GM12878 (cell line): ENCODE data around the gene KTN1. TPM values are rescaled to one million over a fixed set of nuclear protein-coding genes. Genes with fewer than 3 reads are reported as not detected.

Experiments
- ATAC-seq: fragments of 200-7000 bp; cut with Tn5 transposase; 3 replicates; pipeline ENCODE4 v1.9.1; 2020; ENCODE audit warnings: mild to moderate bottlenecking, moderate library complexity
- BruUV-seq: library from RNA; stranded (reverse); fragments of 400-500 nt; replicated peaks from 2 replicates; lab custom pipeline; 2021; lab: Mats Ljungman, UMichigan
- CTCF ChIA-PET: fragments of 300-600 bp; sonication (Branson Sonifier 250); formaldehyde crosslinking; extraction: SDS; loops from one replicate; lab custom pipeline; 2021; ENCODE audit warnings: inconsistent platforms; lab: Yijun Ruan, JAX
- POLR2A ChIA-PET: fragments of 350-600 bp; formaldehyde crosslinking; extraction: SDS; loops from one replicate; lab custom pipeline; 2021; ENCODE audit warnings: inconsistent platforms; lab: Charles Lee
- RAD21 ChIA-PET: fragments of 300-600 bp; sonication (Branson Sonifier 250); formaldehyde crosslinking; loops from one replicate; lab custom pipeline; 2023; ENCODE audit warnings: antibody characterized with exemption; ENCODE audit not compliant: unreplicated experiment; lab: Charles Lee
- SMC1A ChIA-PET: fragments of 300-600 bp; sonication (Branson Sonifier 250); formaldehyde crosslinking; loops from one replicate; lab custom pipeline; 2023; ENCODE audit not compliant: unreplicated experiment, uncharacterized antibody; lab: Charles Lee
- DNase-seq: peaks from one replicate; pipeline ENCODE4 v3.0.0-alpha.2; 2011; ENCODE audit warnings: low read depth, low spot score
- FAIRE-seq: peaks from 3 replicates; lab custom pipeline; 2011; peaks lifted over from hg19 to GRCh38; lab: Jason Lieb, UNC
- H2AFZ ChIP-seq: 2 replicates; pipeline ENCODE4 v1.6.0; 2011; ENCODE audit warnings: low read depth, low read length, control low read depth; ENCODE audit not compliant: control insufficient read depth
- H3K27ac ChIP-seq: 2 replicates; pipeline ENCODE4 v1.5.1; 2011; ENCODE audit warnings: control low read depth; ENCODE audit not compliant: control insufficient read depth, insufficient read depth
- H3K27me3 ChIP-seq, 2 experiments: replicated peaks in 1 of 2; 2 replicates each; pipeline versions ENCODE4 v1.6.0 to v1.6.1; 2011; ENCODE audit warnings: low read length in 1 of 2; ENCODE audit not compliant: control insufficient read depth in 2 of 2, insufficient read depth in 2 of 2
- H3K36me3 ChIP-seq, 2 experiments: 2 replicates each; pipeline ENCODE4 v1.5.1; 2011; ENCODE audit warnings: low read length in 1 of 2; ENCODE audit not compliant: control insufficient read depth in 2 of 2, insufficient read depth in 2 of 2
- H3K4me1 ChIP-seq: 2 replicates; pipeline ENCODE4 v1.6.1; 2011; ENCODE audit warnings: mild to moderate bottlenecking, low read length, moderate library complexity, mixed read lengths; ENCODE audit not compliant: control insufficient read depth, insufficient read depth
- H3K4me2 ChIP-seq: 2 replicates; pipeline ENCODE4 v1.6.0; 2011; ENCODE audit warnings: control low read depth; ENCODE audit not compliant: control insufficient read depth, insufficient read depth
- H3K4me3 ChIP-seq: fragments of 200-600 bp; sonication (generic); 2 replicates; pipeline ENCODE4 v1.5.1; 2016
- H3K79me2 ChIP-seq: 2 replicates; pipeline ENCODE4 v1.6.0; 2011; ENCODE audit warnings: low read length; ENCODE audit not compliant: control insufficient read depth, insufficient read depth
- H3K9ac ChIP-seq: 2 replicates; pipeline ENCODE4 v1.8.0; 2011; ENCODE audit warnings: low read length, control low read depth, mixed read lengths; ENCODE audit not compliant: control insufficient read depth, insufficient read depth
- H3K9me3 ChIP-seq: replicated peaks from 3 replicates; pipeline ENCODE4 v1.5.1; 2011; ENCODE audit warnings: mild to moderate bottlenecking, low read length; ENCODE audit not compliant: control insufficient read depth, insufficient read depth
- H4K20me1 ChIP-seq: 2 replicates; pipeline ENCODE4 v1.6.0; 2011; ENCODE audit not compliant: control insufficient read depth, insufficient read depth
- CBX5 ChIP-seq: sonication (generic); IDR thresholded peaks from 2 replicates; pipeline ENCODE4 v1.6.1; 2016; ENCODE audit warnings: low read depth, moderate library complexity, mild to moderate bottlenecking, inconsistent platforms
- E4F1 ChIP-seq: fragments of 450-650 bp; IDR thresholded peaks from 2 replicates; pipeline ENCODE4 v1.6.1; 2018; ENCODE audit warnings: borderline replicate concordance, mild to moderate bottlenecking; ENCODE audit not compliant: partially characterized antibody
- HDGF ChIP-seq: fragments of 450-650 bp; IDR thresholded peaks from 2 replicates; pipeline ENCODE4 v1.6.1; 2016; ENCODE audit warnings: antibody characterized with exemption
- JUND ChIP-seq: IDR thresholded peaks from 2 replicates; pipeline ENCODE4 v1.6.1; 2012; ENCODE audit warnings: low read depth, mild to moderate bottlenecking, low read length, improper control_type of control experiment, moderate library complexity
- KDM1A ChIP-seq: fragments of 200-600 bp; sonication (generic); IDR thresholded peaks from 2 replicates; pipeline ENCODE4 v1.6.1; 2016; ENCODE audit warnings: borderline replicate concordance
- MTA3 ChIP-seq: IDR thresholded peaks from 2 replicates; pipeline ENCODE4 v1.6.1; 2012; ENCODE audit warnings: low read length, inconsistent platforms, borderline replicate concordance
- NFYA ChIP-seq: IDR thresholded peaks from 2 replicates; pipeline ENCODE4 v1.6.1; 2011; ENCODE audit warnings: low read depth, mild to moderate bottlenecking, low read length, improper control_type of control experiment, borderline replicate concordance
- RELB ChIP-seq: fragments of 450-650 bp; IDR thresholded peaks from 2 replicates; pipeline ENCODE4 v1.6.1; 2017; ENCODE audit warnings: low read depth, mild to moderate bottlenecking, moderate library complexity
- WGBS: methylation state at CpG from one replicate; pipeline ENCODE4 v1.1.6; 2016; ENCODE audit warnings: low lambda C conversion rate; ENCODE audit not compliant: insufficient replicate concordance, insufficient coverage; ENCODE audit errors: missing lambda C conversion rate; 5-methylcytosine and 5-hydroxymethylcytosine counted together
- in situ Hi-C: fragments of 300-500 bp; cut with MboI; formaldehyde crosslinking; loops from 9 replicates; pipeline ENCODE4 v1.14.3; 2018; ENCODE audit warnings: mixed read lengths
- intact Hi-C: fragments of 100-400 bp; cut with micrococcal nuclease; formaldehyde crosslinking; loops from one replicate; pipeline ENCODE4 v1.14.2; 2022; ENCODE audit not compliant: unreplicated experiment
- polyA plus RNA-seq, 11 experiments: library from polyadenylated mRNA; depleted of rRNA in 4 of 11; unstranded in 6 of 11; stranded (reverse) in 5 of 11; fragments of >200 nt; fragmentation: Nextera tagmentation in 4 of 11; fragmentation: Illumina TruSeq in 1 of 11; extraction: Ambion mirVana in 4 of 11; extraction: Trizol in 1 of 11; gene quantifications; 1 replicate in 1 of 11; 2 replicates in 10 of 11; pipeline versions ENCODE4 v1.2.1 to v1.2.3, GENCODE V29; 2011 to 2016; ENCODE audit warnings: inconsistent platforms in 2 of 11, missing spikeins in 2 of 11, low read depth in 1 of 11
- total RNA-seq, 4 experiments: library from RNA; depleted of rRNA in 3 of 4; stranded (reverse); fragments of >200 nt in 3 of 4; fragmentation: Illumina TruSeq in 1 of 4; extraction: Trizol in 1 of 4; gene quantifications; 2 replicates each; pipeline versions ENCODE4 v1.2.1 to v1.2.3, GENCODE V29; 2013 to 2021

The KTN1 gene
- total and polyA plus RNA-seq, 10 of the 15 experiments (the other 5 are each of a cell fraction or from before 2014, with no cell fraction given), result 50.6 to 154 (median 84.2) TPM

GRCh38 chr14:55711175-55711811 lies 131.3 kb downstream of the KTN1 start:
- CTCF ChIA-PET, result interaction anchor here (0.6 to 1.6 kb wide), 3 partner anchors 10 to 629 kb away, joined by 3 to 4 read pairs (median 4); no protein-coding TSS in a partner anchor
- H3K9me3 ChIP-seq, result no peaks in the 10 kb centered on the region
- no peak for DNase-seq
- H3K4me2 ChIP-seq, result no peak overlapping the region
- H3K9ac ChIP-seq, result no peak overlapping the region
- no peak overlapping the region for H2AFZ ChIP-seq
- SMC1A ChIA-PET, result interaction anchor here (0.9 to 1.3 kb wide), 4 partner anchors 14 to 261 kb away, joined by 3 read pairs; no protein-coding TSS in a partner anchor
- H4K20me1 ChIP-seq, result no peaks in the 10 kb centered on the region
- RAD21 ChIA-PET, result interaction anchor here (0.9 kb wide), 1 partner anchor 21 kb away, joined by 3 read pairs; no protein-coding TSS in a partner anchor
- H3K27ac ChIP-seq, result no peak overlapping the region
- H3K4me1 ChIP-seq, result peaks cover 3% of the 10 kb centered on the region; the same call in 1 of the 2 replicates
- ATAC-seq, result no peak
- H3K4me3 ChIP-seq, result no peak overlapping the region
- H3K79me2 ChIP-seq, result no peaks in the 10 kb centered on the region
- H3K36me3 ChIP-seq, result no peaks in the 10 kb centered on the region
- no TSS peak for BruUV-seq
- POLR2A ChIA-PET, result interaction anchor here (0.6 kb wide), 1 partner anchor 1768 kb away, joined by 4 read pairs; no protein-coding TSS in a partner anchor
- FAIRE-seq, result no peak
- 44% methylated on average over 3 of the region's 3 CpGs for WGBS
- in situ Hi-C loops, result loop anchor here (10.0 kb wide), 1 partner anchor 764 kb away; no protein-coding TSS in a partner anchor
- intact Hi-C loops, result no loop called here
- no peak for TF ChIP-seq MTA3
- TF ChIP-seq E4F1, result no peak
- TF ChIP-seq NFYA, result no peak
- TF ChIP-seq JUND, result no peak
- no peak for TF ChIP-seq RELB
- TF ChIP-seq KDM1A, result no peak
- no peak for TF ChIP-seq CBX5
- TF ChIP-seq HDGF, result no peak
- H3K27me3 ChIP-seq, result no peaks in the 10 kb centered on the region
